Measurements from ENCODE around the gene VWA8.

- TF ChIP-seq CTCF (IDR thresholded peaks at IDR 0.05; ENCODE audit: low read depth, low read length, poor library complexity, severe bottlenecking) = no peak
- no peak for TF ChIP-seq EZH2phosphoT487 (IDR thresholded peaks at IDR 0.05; ENCODE audit: borderline replicate concordance, low read length)
Observed at GRCh38 chr13:41751277-41751676, 209.6 kb downstream of the VWA8 start.
